SK-N-SH (cell line): ENCODE data around the gene EXD1. TPM values are rescaled to one million over a fixed set of nuclear protein-coding genes. Genes with fewer than 3 reads are reported as not detected.

Experiments used
- CTCF ChIA-PET: fragments of 300-600, 350-600 bp; formaldehyde crosslinking; extraction: SDS; loops from one replicate; lab custom pipeline; 2021; lab: Yijun Ruan, JAX
- POLR2A ChIA-PET: fragments of 350-600 bp; sonication (Branson Sonifier 250); formaldehyde crosslinking; extraction: SDS; loops from one replicate; lab custom pipeline; 2020; ENCODE audit warnings: antibody characterized with exemption, inconsistent platforms; lab: Yijun Ruan, JAX
- DNase-seq: peaks from one replicate; pipeline ENCODE4 v3.0.0; 2012
- H2AFZ ChIP-seq: fragments of 200-600 bp; sonication (generic); 2 replicates; pipeline ENCODE4 v1.8.1; 2016; ENCODE audit warnings: antibody characterized with exemption, mild to moderate bottlenecking, low read depth
- H3F3A ChIP-seq: fragments of 200-600 bp; sonication (generic); replicated peaks from 2 replicates; pipeline ENCODE3; 2016; ENCODE audit warnings: antibody characterized with exemption, mild to moderate bottlenecking; ENCODE audit not compliant: insufficient read depth
- H3K27ac ChIP-seq, 2 experiments: fragments of 200-500 bp in 1 of 2; fragments of 200-600 bp in 1 of 2; sonication (Bioruptor generic) in 1 of 2; sonication (generic), shearing (Covaris generic) in 1 of 2; 2 replicates each; pipeline versions ENCODE4 v1.5.1 to v1.6.1; 2014 to 2016; ENCODE audit warnings: low read depth in 2 of 2, inconsistent platforms in 1 of 2, low read length in 1 of 2, mild to moderate bottlenecking in 1 of 2, mixed read lengths in 1 of 2
- H3K27me3 ChIP-seq: fragments of 200-600 bp; sonication (generic), shearing (Covaris generic); 2 replicates; pipeline ENCODE4 v1.6.1; 2016; ENCODE audit warnings: mixed run types; ENCODE audit not compliant: insufficient read depth
- H3K36me3 ChIP-seq, 2 experiments: fragments of 200-500 bp in 1 of 2; fragments of 200-600 bp in 1 of 2; sonication (Bioruptor generic) in 1 of 2; sonication (generic) in 1 of 2; replicated peaks in 1 of 2; 2 replicates each; pipeline versions ENCODE3 to v1.5.1; 2014 to 2016; ENCODE audit warnings: low read length in 1 of 2, mild to moderate bottlenecking in 1 of 2; ENCODE audit not compliant: insufficient read depth in 2 of 2, control insufficient read depth in 1 of 2
- H3K4me1 ChIP-seq, 2 experiments: fragments of 200-500 bp in 1 of 2; fragments of 200-600 bp in 1 of 2; sonication (Bioruptor generic) in 1 of 2; sonication (generic), shearing (Covaris generic) in 1 of 2; 2 replicates each; pipeline versions ENCODE4 v1.5.1 to v1.6.1; 2014 to 2016; ENCODE audit warnings: low read depth in 1 of 2, low read length in 1 of 2, mixed run types in 1 of 2; ENCODE audit not compliant: insufficient read depth in 2 of 2, control insufficient read depth in 1 of 2
- H3K4me2 ChIP-seq: fragments of 200-600 bp; sonication (generic), shearing (Covaris generic); 2 replicates; pipeline ENCODE4 v1.6.1; 2017; ENCODE audit warnings: mixed run types
- H3K4me3 ChIP-seq, 2 experiments: fragments of 200-500 bp in 1 of 2; fragments of 200-600 bp in 1 of 2; sonication (Bioruptor generic) in 1 of 2; sonication (generic), shearing (Covaris generic) in 1 of 2; 2 replicates each; pipeline versions ENCODE4 v1.5.1 to v1.8.1; 2014 to 2016; ENCODE audit warnings: low read depth in 2 of 2, inconsistent platforms in 1 of 2, low read length in 1 of 2, mild to moderate bottlenecking in 1 of 2, mixed read lengths in 1 of 2, moderate library complexity in 1 of 2
- H3K79me2 ChIP-seq: fragments of 200-600 bp; sonication (generic); 2 replicates; pipeline ENCODE4 v1.8.1; 2017; ENCODE audit warnings: mild to moderate bottlenecking; ENCODE audit not compliant: insufficient read depth
- H3K9ac ChIP-seq: fragments of 200-600 bp; sonication (generic); 2 replicates; pipeline ENCODE4 v1.6.1; 2017; ENCODE audit warnings: mixed run types
- H3K9me2 ChIP-seq: fragments of 200-600 bp; sonication (generic); 2 replicates; pipeline ENCODE4 v1.6.1; 2017; ENCODE audit warnings: mixed run types
- H3K9me3 ChIP-seq: fragments of 200-600 bp; sonication (generic); 2 replicates; pipeline ENCODE4 v1.6.1; 2017; ENCODE audit warnings: mixed run types, mild to moderate bottlenecking, moderate library complexity
- H4K20me1 ChIP-seq: fragments of 200-600 bp; sonication (generic); 2 replicates; pipeline ENCODE4 v1.6.1; 2017; ENCODE audit warnings: mild to moderate bottlenecking, mixed run types; ENCODE audit not compliant: insufficient read depth
- FOSL2 ChIP-seq: IDR thresholded peaks from 2 replicates; pipeline ENCODE4 v1.4.0; 2012; ENCODE audit warnings: low read depth, mild to moderate bottlenecking, moderate library complexity, borderline replicate concordance
- FOXJ3 ChIP-seq: sonication (generic); formaldehyde crosslinking; IDR thresholded peaks from 2 replicates; pipeline ENCODE4 v1.5.1; 2020; ENCODE audit warnings: mild to moderate bottlenecking, missing genetic modification reagents
- FOXM1 ChIP-seq: IDR thresholded peaks from 2 replicates; pipeline ENCODE4 v1.4.0; 2012; ENCODE audit warnings: low read depth, mild to moderate bottlenecking
- GABPA ChIP-seq: IDR thresholded peaks from 2 replicates; pipeline ENCODE4 v1.4.0; 2012; ENCODE audit warnings: low read depth, mild to moderate bottlenecking
- GATA2 ChIP-seq: sonication (generic); formaldehyde crosslinking; IDR thresholded peaks from 2 replicates; pipeline ENCODE4 v1.5.0; 2020; ENCODE audit warnings: mild to moderate bottlenecking, missing genetic modification reagents
- JUND ChIP-seq: IDR thresholded peaks from 2 replicates; pipeline ENCODE4 v1.4.0; 2012
- MAX ChIP-seq: IDR thresholded peaks from 2 replicates; pipeline ENCODE4 v1.4.0; 2012; ENCODE audit warnings: low read depth
- MEF2A ChIP-seq: IDR thresholded peaks from 2 replicates; pipeline ENCODE4 v1.4.0; 2012; ENCODE audit warnings: low read depth, borderline replicate concordance
- MXI1 ChIP-seq: IDR thresholded peaks from 2 replicates; pipeline ENCODE4 v1.6.1; 2012; ENCODE audit warnings: mild to moderate bottlenecking, low read depth, low read length, improper control_type of control experiment
- PBX3 ChIP-seq: IDR thresholded peaks from 2 replicates; pipeline ENCODE4; 2012
- POLR2AphosphoS5 ChIP-seq: IDR thresholded peaks from 2 replicates; pipeline ENCODE4 v1.6.1; 2012; ENCODE audit warnings: low read depth, low read length
- RAD21 ChIP-seq: IDR thresholded peaks from 2 replicates; pipeline ENCODE4 v1.6.1; 2012; ENCODE audit warnings: mild to moderate bottlenecking, low read length
- RCOR1 ChIP-seq: fragments of 150-350 bp; IDR thresholded peaks from 2 replicates; pipeline ENCODE4 v1.6.1; 2017; ENCODE audit warnings: antibody characterized with exemption, low read length
- REST ChIP-seq: IDR thresholded peaks from 2 replicates; pipeline ENCODE4 v1.6.1; 2012; ENCODE audit warnings: mild to moderate bottlenecking, low read depth, low read length, moderate library complexity
- RFX5 ChIP-seq: IDR thresholded peaks from 2 replicates; pipeline ENCODE4 v1.6.1; 2012; ENCODE audit warnings: mild to moderate bottlenecking, improper control_type of control experiment, low read length
- RXRA ChIP-seq: IDR thresholded peaks from 2 replicates; pipeline ENCODE4 v1.4.0; 2012; ENCODE audit warnings: low read depth, mild to moderate bottlenecking, borderline replicate concordance
- SIN3A ChIP-seq: IDR thresholded peaks from 2 replicates; pipeline ENCODE4 v1.6.1; 2012; ENCODE audit warnings: low read depth, mild to moderate bottlenecking, low read length, moderate library complexity, borderline replicate concordance
- SMC3 ChIP-seq: IDR thresholded peaks from 2 replicates; pipeline ENCODE4 v1.6.1; 2012; ENCODE audit warnings: low read depth, low read length, improper control_type of control experiment
- TAF1 ChIP-seq: IDR thresholded peaks from 2 replicates; pipeline ENCODE4 v1.6.1; 2012; ENCODE audit warnings: low read depth, mild to moderate bottlenecking, low read length, moderate library complexity, borderline replicate concordance
- USF1 ChIP-seq: IDR thresholded peaks from 2 replicates; pipeline ENCODE4 v1.4.0; 2012; ENCODE audit warnings: low read depth, borderline replicate concordance
- USF2 ChIP-seq: fragments of 150-350 bp; IDR thresholded peaks from 2 replicates; pipeline ENCODE4 v1.6.1; 2017; ENCODE audit warnings: antibody characterized with exemption, low read length, low read depth, borderline replicate concordance
- YY1 ChIP-seq: IDR thresholded peaks from 2 replicates; pipeline ENCODE4 v1.4.0; 2012; ENCODE audit warnings: low read depth, mild to moderate bottlenecking
- WGBS: methylation state at CpG from one replicate; pipeline ENCODE4 v1.1.6; 2017; ENCODE audit warnings: low lambda C conversion rate; 5-methylcytosine and 5-hydroxymethylcytosine counted together
- polyA plus RNA-seq, 3 experiments: library from polyadenylated mRNA; depleted of rRNA; stranded (reverse); fragments of >200 nt; gene quantifications; 2 replicates each; pipeline ENCODE4 v1.2.3, GENCODE V29; 2012

EXD1 gene
- polyA plus RNA-seq, 1 of the 3 experiments (the other 2 are of a cell fraction), result 0.07 TPM

GRCh38 chr15:41254560-41254959 lies 24.0 kb upstream of the EXD1 start:
- H4K20me1 ChIP-seq, result peaks cover 3% of the 10 kb centered on the region; the same call in 1 of the 2 replicates
- H3F3A ChIP-seq, result peaks cover 9% of the 10 kb centered on the region
- no peaks in the 10 kb centered on the region for H3K9me2 ChIP-seq
- DNase-seq, result no peak
- H3K27me3 ChIP-seq, result no peaks in the 10 kb centered on the region
- H3K4me3 ChIP-seq, result no peak overlapping the region
- ChIA-PET POLR2A (no interaction called here), CTCF (no interaction called here)
- 91% methylated on average over 4 of the region's 4 CpGs for WGBS
- no peaks in the 10 kb centered on the region for H3K79me2 ChIP-seq
- H3K4me1 ChIP-seq, result peaks cover 0 to 5% of the 10 kb centered on the region in 2 experiments; a peak in 1 of 4 replicates
- H3K27ac ChIP-seq, result no peak overlapping the region
- no peak overlapping the region for H2AFZ ChIP-seq
- H3K4me2 ChIP-seq, result no peak overlapping the region
- H3K9ac ChIP-seq, result no peak overlapping the region
- H3K36me3 ChIP-seq, result peaks cover 18 to 37% of the 10 kb centered on the region in 2 experiments
- H3K9me3 ChIP-seq, result no peaks in the 10 kb centered on the region
- TF ChIP-seq GATA2 (CRISPR knock-in tag) (no peak), POLR2AphosphoS5 (no peak), MAX (no peak), RCOR1 (no peak), RFX5 (no peak), RXRA (no peak), FOSL2 (no peak), MEF2A (no peak), FOXM1 (no peak), USF2 (no peak), USF1 (no peak), GABPA (no peak), RAD21 (no peak), YY1 (no peak), MXI1 (no peak), SMC3 (no peak), TAF1 (no peak), SIN3A (no peak), JUND (no peak)

GRCh38 chr15:41251411-41251810 lies 20.9 kb upstream of the EXD1 start:
- peaks cover 3 to 33% of the 10 kb centered on the region in 2 experiments for H3K36me3 ChIP-seq
- H3K79me2 ChIP-seq, result no peaks in the 10 kb centered on the region
- H4K20me1 ChIP-seq, result peaks cover 3% of the 10 kb centered on the region; the same call in 1 of the 2 replicates
- POLR2A ChIA-PET, result no interaction called here
- H3K27ac ChIP-seq, result no peak overlapping the region
- TF ChIP-seq GATA2 (CRISPR knock-in tag) (no peak), FOXJ3 (CRISPR knock-in tag) (no peak), REST (no peak), PBX3 (no peak), MEF2A (no peak), RFX5 (no peak), USF1 (no peak)
- no peak for DNase-seq
- no peak overlapping the region for H3K9ac ChIP-seq
- CTCF ChIA-PET, result interaction anchor here (1.4 kb wide), 1 partner anchor 8 kb away, joined by 4 read pairs; no protein-coding TSS in a partner anchor
- no peak overlapping the region for H3K4me2 ChIP-seq
- H3K27me3 ChIP-seq, result no peaks in the 10 kb centered on the region
- no peaks in the 10 kb centered on the region for H3K9me2 ChIP-seq
- H3K4me3 ChIP-seq, result no peak overlapping the region
- H3K4me1 ChIP-seq, result peaks cover 0 to 5% of the 10 kb centered on the region in 2 experiments; a peak in 1 of 4 replicates
- H2AFZ ChIP-seq, result no peak overlapping the region
- no peaks in the 10 kb centered on the region for H3K9me3 ChIP-seq
- H3F3A ChIP-seq, result peaks cover 20% of the 10 kb centered on the region
- WGBS, result 97% methylated on average over 2 of the region's 5 CpGs
